Thymus (tissue), 11 donors: ENCODE measurements around the gene NOBOX. TPM values are rescaled to one million over a fixed set of nuclear protein-coding genes. Genes with fewer than 3 reads are reported as not detected.
"Not testable (repeated sequence)": the region's sequence is repeated elsewhere in the genome, so short reads cannot be mapped to it uniquely, and the experiment has no call there.

Source experiments
- DNase-seq, 9 donors: peaks; one replicate each; pipeline ENCODE4 v3.0.0-alpha.2; 2013; ENCODE audit warnings: low spot score in 9 of 9, low read depth in 6 of 9, missing footprints in 1 of 9
- H3K27ac ChIP-seq, 2 donors: one replicate each; pipeline ENCODE4 v1.5.1; 2013; ENCODE audit warnings: control low read depth in 1 of 2, low read depth in 1 of 2, low read length in 1 of 2, mild to moderate bottlenecking in 1 of 2, moderate library complexity in 1 of 2
- H3K27me3 ChIP-seq, 2 donors: one replicate each; pipeline ENCODE4 v1.5.1; 2013; ENCODE audit warnings: low read length in 1 of 2; ENCODE audit not compliant: control insufficient read depth in 2 of 2, insufficient read depth in 1 of 2
- H3K36me3 ChIP-seq, 2 donors: one replicate each; pipeline ENCODE4 v1.5.1; 2013; ENCODE audit warnings: low read length in 1 of 2, mild to moderate bottlenecking in 1 of 2, moderate library complexity in 1 of 2; ENCODE audit not compliant: control insufficient read depth in 2 of 2, insufficient read depth in 2 of 2
- H3K4me1 ChIP-seq, 2 donors: one replicate each; pipeline ENCODE4 v1.5.1; 2013; ENCODE audit warnings: low read length in 2 of 2; ENCODE audit not compliant: control insufficient read depth in 2 of 2, insufficient read depth in 2 of 2
- H3K4me3 ChIP-seq, 2 donors: one replicate each; pipeline ENCODE4 v1.5.1; 2013; ENCODE audit warnings: low read length in 2 of 2, control low read depth in 1 of 2, mild to moderate bottlenecking in 1 of 2
- H3K9me3 ChIP-seq, 2 donors: one replicate each; pipeline ENCODE4 v1.5.1; 2013; ENCODE audit warnings: low read length in 1 of 2, mild to moderate bottlenecking in 1 of 2; ENCODE audit not compliant: control insufficient read depth in 2 of 2, insufficient read depth in 1 of 2
- WGBS: extraction: QIAGEN DNeasy Blood & Tissue Kit; methylation state at CpG from one replicate; pipeline ENCODE4 v1.1.7; 2013; 5-methylcytosine and 5-hydroxymethylcytosine counted together
- polyA plus RNA-seq: library from polyadenylated mRNA; stranded (reverse); fragments of 200-250 nt; gene quantifications from one replicate; pipeline ENCODE4 v1.2.3, GENCODE V29; 2013
- total RNA-seq: library from RNA; stranded (reverse); fragments of 120-200 nt; gene quantifications from one replicate; pipeline ENCODE4 v1.2.4, GENCODE V29; 2013
- donor health status: healthy.

Gene NOBOX
- total and polyA plus RNA-seq, 2 donors, result not detected

DNA sequence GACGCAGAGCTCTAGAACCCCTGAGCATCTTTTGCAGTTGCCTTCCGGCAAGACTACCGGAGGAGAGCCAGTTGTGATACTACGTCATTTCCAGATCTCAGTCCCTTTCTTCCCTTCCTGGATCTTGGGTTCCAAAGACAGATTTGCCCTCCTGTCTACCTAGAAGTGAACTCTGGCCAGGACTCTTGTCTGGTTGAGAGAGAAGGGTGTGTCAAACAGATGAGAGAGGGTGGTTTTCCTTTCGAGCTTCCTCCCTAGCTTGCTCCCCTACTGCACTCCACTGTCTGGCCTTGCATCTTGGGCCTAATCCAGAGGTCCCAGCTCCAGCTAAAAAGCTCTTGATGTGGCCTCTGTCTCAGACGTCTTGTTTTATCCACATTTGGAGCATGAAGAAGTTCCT, 47.3 kb downstream of the NOBOX start:
- H3K27me3 ChIP-seq, DNase-seq, H3K9me3 ChIP-seq, H3K27ac ChIP-seq, H3K4me3 ChIP-seq, H3K36me3 ChIP-seq, H3K4me1 ChIP-seq: not testable (repeated sequence)
- no CpG with 5 or more reads among the region's 6 CpGs for WGBS

DNA sequence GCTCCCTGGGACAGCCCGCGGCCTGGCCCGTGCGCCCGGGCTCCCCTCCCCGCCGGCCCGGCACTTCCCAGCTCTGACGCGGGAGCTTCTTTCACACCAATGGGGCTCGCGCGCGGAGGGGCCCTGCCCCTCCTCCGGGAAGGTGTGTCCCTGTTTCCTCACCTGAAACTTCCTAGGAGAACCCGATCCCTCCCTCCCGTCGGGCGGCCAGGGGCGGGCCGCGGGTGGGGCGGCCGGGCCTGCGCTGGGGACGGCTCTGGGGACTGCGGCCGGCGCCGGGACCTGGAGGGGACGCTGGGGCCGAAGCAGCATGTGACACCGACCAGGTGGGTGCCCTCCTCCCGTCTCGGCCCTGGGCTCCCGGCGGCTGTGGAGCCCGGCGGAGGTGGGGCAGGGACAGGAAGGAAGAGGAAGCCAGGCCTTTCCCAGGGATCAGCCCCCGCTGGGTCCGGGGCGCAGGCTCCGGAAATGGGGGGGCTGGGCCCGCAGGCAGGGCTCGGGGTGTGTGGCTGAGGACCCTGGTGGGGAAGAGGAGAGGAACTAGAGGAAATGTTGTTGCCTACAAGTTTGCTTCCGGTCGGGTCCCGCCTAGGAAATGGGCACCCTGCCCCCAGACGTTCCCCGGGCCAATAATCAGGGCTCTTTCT, 48.2 kb downstream of the NOBOX start, which contains the start of gene ARHGEF5:
Gene ARHGEF5 (plus strand): TSS at position 227 of the 647 bp plus-strand sequence. CDS start 7,268 bp downstream, outside the sequence.
- H3K4me3 ChIP-seq, H3K36me3 ChIP-seq, H3K4me1 ChIP-seq, H3K27me3 ChIP-seq, H3K27ac ChIP-seq, DNase-seq, H3K9me3 ChIP-seq: not testable (repeated sequence)
- no CpG with 5 or more reads among the region's 50 CpGs for WGBS

DNA sequence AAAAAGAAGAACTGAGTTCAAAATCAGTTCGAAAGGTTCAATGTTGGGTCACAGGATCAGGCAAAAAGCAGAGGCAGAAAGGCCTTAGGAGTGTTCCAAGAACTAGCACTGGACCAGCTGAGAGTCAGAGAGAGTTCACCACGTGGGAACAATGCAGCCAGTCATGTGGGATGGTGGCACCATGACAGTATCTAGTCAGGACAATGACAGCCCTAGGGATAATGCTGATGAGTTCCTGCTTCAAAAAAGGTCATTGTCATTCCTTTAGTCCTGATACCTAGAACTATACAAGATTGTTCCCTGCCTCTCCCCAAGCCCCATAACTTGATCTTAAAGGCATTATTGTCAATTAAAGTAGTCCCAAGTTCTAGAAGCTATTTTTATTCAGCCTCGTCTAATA, 51.8 kb downstream of the NOBOX start:
- not testable (repeated sequence) for H3K27ac ChIP-seq, H3K4me3 ChIP-seq, DNase-seq, H3K9me3 ChIP-seq, H3K36me3 ChIP-seq, H3K4me1 ChIP-seq, H3K27me3 ChIP-seq
- whole genome bisulfite sequencing, result 82% methylated on average over 2 of the region's 3 CpGs

DNA sequence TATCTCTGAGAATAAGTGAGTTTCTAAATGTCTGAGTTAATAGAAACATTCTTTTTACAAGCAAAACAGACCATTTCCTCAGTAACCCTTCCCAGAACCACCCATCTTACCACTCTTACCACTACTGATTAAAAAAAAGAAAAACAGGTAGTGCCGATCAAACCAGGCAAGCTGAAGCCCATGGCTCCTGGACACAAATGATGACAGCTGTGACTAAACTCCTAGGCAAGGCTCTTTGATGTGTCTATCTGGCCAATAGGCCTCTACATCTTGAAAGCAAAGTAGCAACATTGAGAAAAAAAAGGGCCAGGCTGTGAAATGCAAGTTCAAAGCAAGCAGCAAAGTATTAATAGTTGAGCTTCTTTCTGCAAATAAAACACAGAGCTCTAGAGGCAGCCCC, 54.9 kb downstream of the NOBOX start:
- H3K27me3 ChIP-seq, H3K36me3 ChIP-seq, H3K4me1 ChIP-seq, H3K4me3 ChIP-seq, DNase-seq, H3K27ac ChIP-seq, H3K9me3 ChIP-seq: not testable (repeated sequence)
- no CpG with 5 or more reads among the region's 1 CpG for WGBS

Other genes with a start within 250 kb of the NOBOX start
- gene CTAGE4, start 220.2 kb downstream of the NOBOX start, total RNA-seq, result 0.28 TPM
- 0.62 TPM for gene CTAGE4, start 220.2 kb downstream of the NOBOX start, polyA plus RNA-seq
- gene ARHGEF35, start 207.9 kb downstream of the NOBOX start, total RNA-seq, result 1.3 TPM
- gene ARHGEF35, start 207.9 kb downstream of the NOBOX start, polyA plus RNA-seq, result 8.3 TPM
- gene OR2A42, start 164.1 kb downstream of the NOBOX start, total RNA-seq, result not detected
- 0.02 TPM for gene OR2A42, start 164.1 kb downstream of the NOBOX start, polyA plus RNA-seq
- 0.24 TPM for gene OR2A7, start 138.9 kb downstream of the NOBOX start, total RNA-seq
- gene OR2A7, start 138.9 kb downstream of the NOBOX start, polyA plus RNA-seq, result 1.4 TPM
- gene CTAGE8, start 134.4 kb downstream of the NOBOX start, total RNA-seq, result 0.52 TPM
- 3.1 TPM for gene CTAGE8, start 134.4 kb downstream of the NOBOX start, polyA plus RNA-seq
- gene OR2A1, start 91.3 kb downstream of the NOBOX start, total RNA-seq, result under 0.01 TPM
- 0.07 TPM for gene OR2A1, start 91.3 kb downstream of the NOBOX start, polyA plus RNA-seq
- gene ARHGEF5, start 48.3 kb downstream of the NOBOX start, total RNA-seq, result 1.4 TPM
- gene ARHGEF5, start 48.3 kb downstream of the NOBOX start, polyA plus RNA-seq, result 5.6 TPM